Adrenal gland (tissue), 12 donors: ENCODE data around the gene SHMT2. TPM values are rescaled to one million over a fixed set of nuclear protein-coding genes. Genes with fewer than 3 reads are reported as not detected.
A peak's percentile ranks its signal among the peaks of the same experiment; 100 is the strongest.

ENCODE experiments used
- DNase-seq, 7 donors: peaks; one replicate each; pipeline ENCODE4 v3.0.0-alpha.2; 2019 to 2020
- H3K27ac ChIP-seq, 5 donors: fragments of 200-600 bp; sonication (generic) in 4 of 5; 1 replicate in 3 of 5; 2 replicates in 2 of 5; pipeline versions ENCODE4 v1.5.1 to v1.8.0; 2016 to 2020; ENCODE audit warnings: mild to moderate bottlenecking in 1 of 5
- H3K27me3 ChIP-seq: fragments of 200-600 bp; 2 replicates; pipeline ENCODE4 v1.8.0; 2021
- H3K36me3 ChIP-seq, 2 donors: fragments of 200-600 bp; replicated peaks in 1 of 2; 1 replicate in 1 of 2; 2 replicates in 1 of 2; pipeline versions ENCODE4 v1.5.1 to v1.8.0; 2018 to 2022
- H3K4me1 ChIP-seq, 2 donors: fragments of 200-600 bp; replicated peaks in 1 of 2; 1 replicate in 1 of 2; 2 replicates in 1 of 2; pipeline versions ENCODE4 v1.5.1 to v1.8.0; 2018 to 2021
- H3K4me3 ChIP-seq, 4 donors: fragments of 200-600 bp; sonication (generic) in 3 of 4; one replicate each; pipeline ENCODE4 v1.5.1; 2016 to 2018
- H3K9me3 ChIP-seq, 3 donors: fragments of 200-600 bp; sonication (generic) in 1 of 3; replicated peaks in 1 of 3; 1 replicate in 2 of 3; 2 replicates in 1 of 3; pipeline versions ENCODE4 v1.5.1 to v1.8.0; 2016 to 2021
- CTCF ChIP-seq, 6 experiments: fragments of 450-650 bp in 4 of 6; fragments of 200-600 bp in 2 of 6; sonication (generic) in 1 of 6; IDR thresholded peaks; 1 replicate in 5 of 6; 2 replicates in 1 of 6; pipeline versions ENCODE4 v1.5.1 to v1.8.0; 2016 to 2021; ENCODE audit warnings: antibody characterized with exemption in 6 of 6, mild to moderate bottlenecking in 2 of 6, moderate library complexity in 1 of 6
- POLR2A ChIP-seq, 2 donors: fragments of 450-650 bp; IDR thresholded peaks; one replicate each; pipeline ENCODE4 v1.6.1; 2017; ENCODE audit warnings: antibody characterized with exemption in 2 of 2, mild to moderate bottlenecking in 2 of 2, moderate library complexity in 1 of 2
- WGBS, 4 donors: extraction: QIAGEN DNeasy Blood & Tissue Kit in 2 of 4; methylation state at CpG; one replicate each; pipeline versions ENCODE4 v1.1.5 to v1.1.7; 2013 to 2017; 5-methylcytosine and 5-hydroxymethylcytosine counted together
- intact Hi-C, 2 donors: fragments of 100-400 bp; cut with DNase I; formaldehyde crosslinking; loops; one replicate each; pipeline versions ENCODE4 v1.14.1 to v1.15.0; 2022 to 2023
- polyA plus RNA-seq, 3 donors: library from polyadenylated mRNA; stranded (reverse); fragments of 200-250 nt in 2 of 3; fragments of 350-450 nt in 1 of 3; fragmentation: Illumina TruSeq in 1 of 3; extraction: RNeasy Lipid Tissue Mini Kit (QIAGEN cat#74804) in 1 of 3; gene quantifications; one replicate each; pipeline ENCODE4 v1.2.3, GENCODE V29; 2013 to 2014
- total RNA-seq, 9 donors: library from RNA; depleted of rRNA in 4 of 9; stranded (reverse); fragments of >200 nt in 4 of 9; fragments of 120-200 nt in 1 of 9; fragmentation: NEBNext Ultra II Directional in 1 of 9; extraction: Animal tissue kit (Norgen Biotek cat#: 25700) in 1 of 9; gene quantifications; one replicate each; pipeline versions ENCODE4 v1.1.0 to v1.2.4, GENCODE V29; 2013 to 2023
- donor health status: healthy with polysubstance abuse.
- donor health status: Bipolar disorder and iron deficiency.
- donor health status: DM: yes; HTN: yes; CAD: no.
- donor health status: DM: no; HTN: no; CAD: no.
- donor health status: DM: no; HTN: no; CAD: no.
- donor health status: DM: yes; HTN: yes; CAD: no.

SHMT2 gene
- total and polyA plus RNA-seq, 12 donors = 25.2 to 94.7 (median 65.0) TPM

GRCh38 chr12:57234233-57234570 is 4.7 kb downstream of the SHMT2 start:
- 77 to 93% (median 88%) methylated on average over 2 to 3 of the region's 3 CpGs for WGBS, 4 donors
- peaks cover 13% of the 10 kb centered on the region for H3K27me3 ChIP-seq

GRCh38 chr12:57234571-57235016 is 5.1 kb downstream of the SHMT2 start:
- no peak for DNase-seq
- Histone ChIP-seq H3K27me3 (peaks cover 13% of the 10 kb centered on the region), H3K4me3 (no peak overlapping the region), H3K36me3 (peaks cover 0 to 30% of the 10 kb centered on the region in 2 donors), H3K4me1 (peaks cover 13 to 29% of the 10 kb centered on the region in 2 donors), H3K27ac (peak overlapping the region in 2 of 5 donors; percentile 56 to 76), H3K9me3 (no peaks in the 10 kb centered on the region)
- intact Hi-C loops = no loop called here
- TF ChIP-seq CTCF (IDR thresholded peaks at IDR 0.05) (no peak), POLR2A (IDR thresholded peaks at IDR 0.05) (no peak)
- WGBS, 4 donors = 80 to 84% (median 82%) methylated on average over 9 to 10 of the region's 10 CpGs

More at GRCh38 chr12:57234233-57234570, 4.7 kb downstream of the SHMT2 start:
- intact Hi-C loops = no loop called here
- peaks cover 0 to 30% of the 10 kb centered on the region in 2 donors for H3K36me3 ChIP-seq
- TF ChIP-seq CTCF (IDR thresholded peaks at IDR 0.05) (no peak), POLR2A (IDR thresholded peaks at IDR 0.05) (no peak)
- no peak overlapping the region for H3K4me3 ChIP-seq
- H3K9me3 ChIP-seq = no peaks in the 10 kb centered on the region
- DNase-seq = no peak
- peak overlapping the region in 2 of 5 donors; percentile 0 to 56 for H3K27ac ChIP-seq
- peaks cover 9 to 25% of the 10 kb centered on the region in 2 donors for H3K4me1 ChIP-seq

GRCh38 chr12:57235017-57235727 is 5.7 kb downstream of the SHMT2 start:
- peaks cover 18% of the 10 kb centered on the region for H3K27me3 ChIP-seq

GRCh38 chr12:57235728-57236131 is 6.2 kb downstream of the SHMT2 start:
- WGBS, 4 donors = 63 to 73% (median 69%) methylated on average over 7 to 8 of the region's 8 CpGs
- TF ChIP-seq POLR2A (IDR thresholded peaks at IDR 0.05) (no peak), CTCF (IDR thresholded peaks at IDR 0.05) (no peak)
- peaks cover 0 to 30% of the 10 kb centered on the region in 2 donors for H3K36me3 ChIP-seq
- H3K4me1 ChIP-seq = peaks cover 15 to 30% of the 10 kb centered on the region in 2 donors
- H3K27me3 ChIP-seq = peaks cover 20% of the 10 kb centered on the region
- peak overlapping the region in 2 of 5 donors; percentile 56 to 76 for H3K27ac ChIP-seq
- intact Hi-C loops = no loop called here
- DNase-seq = no peak
- no peak overlapping the region for H3K4me3 ChIP-seq
- H3K9me3 ChIP-seq = no peaks in the 10 kb centered on the region

More at GRCh38 chr12:57235017-57235727, 5.7 kb downstream of the SHMT2 start:
- Histone ChIP-seq H3K4me1 (peaks cover 15 to 30% of the 10 kb centered on the region in 2 donors), H3K36me3 (peaks cover 0 to 30% of the 10 kb centered on the region in 2 donors), H3K9me3 (no peaks in the 10 kb centered on the region), H3K4me3 (no peak overlapping the region), H3K27ac (peak overlapping the region in 3 of 5 donors; percentile 22 to 76 (median 56))
- TF ChIP-seq POLR2A (IDR thresholded peaks at IDR 0.05) (no peak), CTCF (IDR thresholded peaks at IDR 0.05) (no peak)
- WGBS, 4 donors = 73 to 78% (median 78%) methylated on average over 8 to 26 of the region's 26 CpGs
- intact Hi-C loops = no loop called here
- DNase-seq = peak in 3 of 7 donors; percentile 27 to 72 (median 51)
